Stimulated activated CD4-positive, alpha-beta T cell treated with anti-CD3 and anti-CD28 coated beads, Interleukin-4, amount 100 ng/mL, for 4 hours (primary cell): Measurements from ENCODE around the gene PGA5.

Experiments used
- DNase-seq, 2 experiments: peaks; one replicate each; pipeline ENCODE4 v3.0.0-alpha.2; 2020

PGA5 gene

DNA sequence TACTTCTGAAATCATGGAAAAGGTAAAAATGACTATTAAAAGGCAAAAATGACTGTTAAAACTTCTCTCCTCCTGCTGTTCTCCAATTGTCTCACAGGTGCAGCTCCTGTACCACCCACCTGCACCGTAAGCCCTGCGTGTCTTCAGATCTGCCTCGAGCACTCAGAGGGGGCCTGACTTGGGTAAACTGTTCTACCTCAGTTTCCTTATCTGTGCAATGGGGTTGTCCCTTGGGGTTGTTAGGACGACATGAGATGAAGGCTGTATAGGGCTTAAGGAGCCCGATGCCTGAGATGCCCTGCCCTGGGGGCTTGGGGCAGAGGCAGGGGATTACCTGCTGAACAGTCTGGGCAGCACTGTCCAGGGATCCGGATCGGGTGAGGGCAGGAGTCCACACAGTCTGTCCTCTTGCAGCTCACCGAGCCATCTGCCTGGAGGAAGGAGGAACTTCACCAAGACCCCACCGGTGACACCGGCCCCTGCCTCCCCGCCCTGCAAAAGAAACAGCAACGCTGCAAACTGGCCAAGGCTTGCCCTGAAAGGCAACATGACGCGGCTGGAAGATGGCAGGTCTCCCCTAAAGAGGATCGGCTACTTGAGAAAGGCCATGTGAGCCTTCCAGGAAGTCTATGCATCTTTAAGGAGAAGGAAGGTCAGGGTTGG is 27.7 kb downstream of the PGA5 start:
- no peak for DNase-seq

DNA sequence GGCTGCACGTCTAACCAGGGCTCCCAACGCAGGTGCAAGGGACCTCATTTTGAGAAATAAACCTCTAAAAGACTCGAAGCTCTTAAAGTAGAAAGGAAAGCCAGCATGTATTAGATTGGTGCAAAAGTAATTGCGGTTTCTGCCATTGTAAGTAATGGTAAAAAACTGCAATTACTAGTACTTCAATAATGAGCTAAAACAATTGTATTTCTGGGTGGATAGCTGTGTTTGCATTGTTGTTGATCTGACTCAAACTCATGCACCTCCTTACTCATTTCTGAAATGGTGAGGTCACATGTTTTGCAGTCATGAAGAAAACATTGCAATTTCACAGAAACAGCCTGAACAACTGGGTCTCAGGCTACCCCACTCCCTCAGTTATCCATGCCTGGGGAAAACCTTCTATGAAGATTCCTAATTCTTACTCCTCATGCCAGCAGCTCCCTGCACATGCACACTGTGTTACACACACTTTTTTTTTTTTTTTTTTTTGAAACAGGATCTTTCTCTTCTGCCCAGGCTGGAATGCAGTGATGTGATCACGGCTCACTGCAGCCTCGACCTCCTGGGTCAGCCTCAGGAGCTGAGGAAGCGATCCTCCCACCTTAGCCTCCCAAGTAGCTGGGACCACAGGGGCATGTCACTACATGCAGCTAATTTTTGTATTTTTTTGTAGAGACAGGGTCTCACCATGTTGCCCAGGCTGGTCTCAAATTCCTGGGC is 29.5 kb downstream of the PGA5 start:
- no peak for DNase-seq

DNA sequence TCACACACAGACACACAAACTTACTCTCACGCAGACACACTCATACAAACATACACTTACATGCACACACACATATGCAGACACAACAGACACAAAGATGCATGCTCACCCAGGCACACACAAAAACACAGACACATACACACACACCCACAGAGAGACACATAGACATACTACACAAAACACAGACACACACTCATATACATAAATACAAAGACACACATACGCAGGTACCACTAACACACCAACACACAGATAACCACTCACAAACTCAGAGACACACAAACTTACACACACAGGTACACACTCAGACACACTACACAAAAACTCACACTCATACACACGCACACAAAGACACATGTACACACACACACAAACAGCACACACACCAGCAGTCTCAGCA is 31.8 kb downstream of the PGA5 start:
- no peak for DNase-seq

DNA sequence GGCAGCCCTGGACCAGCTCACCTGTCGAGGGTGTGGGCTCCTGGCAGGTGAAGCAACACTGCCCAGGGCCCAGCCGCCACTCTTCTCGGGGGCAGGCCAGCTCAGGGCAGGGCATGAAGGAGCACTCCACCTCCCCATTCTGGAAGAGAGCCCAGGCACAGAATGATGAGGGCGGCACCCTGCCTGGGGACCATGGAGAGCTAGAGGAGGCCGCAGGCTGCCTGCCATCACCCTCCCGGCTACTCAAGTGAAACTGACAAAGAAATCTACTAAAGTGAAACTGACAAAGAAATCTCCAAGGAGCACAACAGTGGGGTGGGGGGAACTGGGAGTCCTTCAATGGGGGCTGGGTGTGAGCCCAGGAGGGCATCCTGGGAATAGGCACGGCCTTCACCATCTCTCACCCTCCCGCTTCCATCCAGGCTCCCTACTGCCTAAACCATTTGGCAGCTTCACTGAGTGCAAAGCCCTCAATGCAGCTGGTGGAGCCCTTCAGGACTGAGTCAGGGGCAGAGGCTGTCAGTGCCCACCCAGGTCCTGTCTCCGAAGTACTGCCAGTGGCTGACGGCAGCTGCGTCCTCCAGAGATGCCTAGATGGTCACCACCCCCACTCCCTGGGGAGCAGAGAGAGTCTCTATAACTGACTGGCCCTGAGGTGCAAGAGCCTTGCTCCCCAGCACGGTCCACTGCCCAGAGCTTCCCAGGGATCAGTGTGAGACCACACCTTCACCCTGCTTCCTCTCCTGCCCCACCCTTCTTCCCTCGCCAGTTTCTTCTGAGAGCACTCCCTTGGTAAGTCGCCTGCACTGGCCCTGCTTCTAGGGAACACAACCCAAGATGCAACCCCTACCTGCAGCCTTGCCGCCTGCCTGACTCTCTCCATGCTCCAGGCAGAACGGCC is 32.5 kb downstream of the PGA5 start:
- no peak for DNase-seq

DNA sequence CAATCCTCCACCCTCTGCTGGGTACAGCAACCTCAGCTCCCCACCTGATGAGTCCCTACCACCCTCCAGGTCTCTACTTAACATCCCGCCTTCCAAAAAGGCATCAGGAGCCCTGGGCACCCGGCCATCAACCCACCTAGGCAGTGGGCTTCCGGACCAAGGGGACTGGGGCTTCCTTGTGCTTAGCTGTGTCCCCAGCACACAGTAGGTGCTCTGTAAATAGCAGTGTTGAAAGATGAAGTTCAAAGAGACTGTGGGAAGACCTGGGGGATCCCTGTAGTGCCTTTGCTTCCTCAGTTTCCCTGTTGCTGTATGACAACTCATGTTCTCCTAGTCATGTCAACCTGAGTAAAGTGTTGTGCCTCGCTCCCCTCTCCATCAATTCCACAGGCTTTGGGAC is 33.1 kb downstream of the PGA5 start:
- no peak for DNase-seq

DNA sequence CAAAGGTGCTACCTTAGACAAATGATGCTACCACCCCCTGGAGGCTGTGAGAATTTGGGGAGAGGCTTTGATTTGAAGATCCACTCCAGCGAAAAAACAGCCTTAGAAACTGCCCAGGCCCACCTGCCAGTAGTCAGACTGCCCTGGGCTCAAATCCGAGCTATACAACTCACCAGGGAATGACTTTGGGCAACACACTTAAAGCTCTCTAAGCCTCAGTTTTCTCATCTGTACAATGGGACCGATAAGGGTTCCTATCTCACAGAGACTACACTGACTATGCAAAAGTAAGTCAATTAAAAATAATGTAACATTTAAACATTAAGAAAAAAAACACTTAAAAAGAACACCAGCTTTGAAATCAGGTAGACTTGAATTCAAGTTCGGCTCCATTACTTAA is 34.2 kb downstream of the PGA5 start:
- no peak for DNase-seq

- DNase-seq, result no peak
These were observed 36.4 kb downstream of the PGA5 start for GRCh38 chr11:61277186-61278000.

GRCh38 chr11:61278001-61278470 is 37.1 kb downstream of the PGA5 start:
- DNase-seq, result no peak

DNA sequence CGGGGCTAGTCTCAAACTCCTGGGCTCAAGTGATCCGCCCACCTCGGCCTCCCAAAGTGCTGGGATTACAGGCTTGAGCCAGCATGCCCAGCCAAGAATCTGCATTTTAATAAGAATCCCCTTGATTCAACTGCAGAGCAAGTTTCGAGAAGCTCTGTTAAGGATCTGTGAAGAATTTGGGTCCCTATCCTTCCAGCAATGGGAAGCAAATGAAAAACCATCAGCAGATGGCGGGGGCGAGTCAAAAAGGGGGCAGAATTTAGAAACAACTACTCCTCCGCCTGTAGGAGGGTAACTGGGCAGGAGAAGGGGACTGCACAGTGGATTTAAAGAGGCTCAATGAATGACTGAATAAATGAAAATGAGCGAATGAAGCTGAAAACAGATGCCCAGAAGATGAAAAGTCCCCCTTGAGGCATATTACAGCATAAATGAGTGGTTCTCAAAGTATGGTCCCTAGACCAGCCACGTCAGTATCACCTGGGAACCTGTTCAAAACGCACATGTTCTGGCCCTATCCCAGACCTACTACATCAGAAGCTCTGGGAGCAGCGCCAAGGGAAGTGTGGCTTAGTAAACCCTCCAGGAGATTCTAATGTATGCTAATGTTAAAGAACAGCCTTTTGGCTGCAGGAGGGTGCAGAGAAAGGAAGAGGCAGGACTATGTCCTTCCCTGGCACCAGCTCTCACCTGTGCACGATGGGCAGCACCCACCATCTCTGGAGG is 39.1 kb downstream of the PGA5 start:
- no peak for DNase-seq

GRCh38 chr11:61280883-61281580 is 40.1 kb downstream of the PGA5 start:
- no peak for DNase-seq

DNA sequence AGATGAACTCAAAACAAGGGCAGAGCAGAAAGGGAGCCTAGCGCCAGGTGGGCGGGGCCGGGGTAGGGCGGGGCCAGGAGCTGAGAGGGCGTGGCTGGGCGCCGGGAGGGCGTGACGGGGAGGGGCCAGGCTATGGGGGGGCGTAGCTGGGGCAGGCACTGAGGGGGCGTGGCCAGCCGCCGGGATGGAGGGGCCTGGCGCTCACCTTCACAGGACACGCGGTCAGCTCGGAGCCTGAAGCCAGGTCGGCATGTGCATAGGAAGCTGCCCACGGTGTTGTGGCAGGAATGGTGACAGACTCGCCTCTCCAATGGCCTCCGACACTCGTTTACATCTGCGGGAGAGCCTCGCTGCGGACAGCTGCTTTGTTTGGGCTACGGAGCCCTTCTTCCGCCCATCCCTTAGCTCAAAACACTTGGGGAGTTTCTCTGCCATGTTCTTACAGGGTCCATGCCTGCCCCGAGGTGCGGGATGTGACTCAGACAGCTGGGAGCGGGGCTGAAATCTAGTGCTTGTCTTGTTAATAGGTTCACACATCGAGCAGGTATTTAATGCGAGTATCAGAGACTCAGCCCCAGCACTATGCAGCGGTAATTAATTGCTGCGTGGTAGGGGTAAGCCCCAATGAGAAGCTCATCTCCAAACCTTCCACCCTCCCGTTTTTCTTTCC is 40.7 kb downstream of the PGA5 start:
- DNase-seq, result peak in 1 of 2 experiments; percentile 29

GRCh38 chr11:61283613-61284012 is 42.6 kb downstream of the PGA5 start:
- DNase-seq, result no peak

- DNase-seq, result no peak
These were observed 46.5 kb downstream of the PGA5 start for GRCh38 chr11:61287338-61287977.

DNA sequence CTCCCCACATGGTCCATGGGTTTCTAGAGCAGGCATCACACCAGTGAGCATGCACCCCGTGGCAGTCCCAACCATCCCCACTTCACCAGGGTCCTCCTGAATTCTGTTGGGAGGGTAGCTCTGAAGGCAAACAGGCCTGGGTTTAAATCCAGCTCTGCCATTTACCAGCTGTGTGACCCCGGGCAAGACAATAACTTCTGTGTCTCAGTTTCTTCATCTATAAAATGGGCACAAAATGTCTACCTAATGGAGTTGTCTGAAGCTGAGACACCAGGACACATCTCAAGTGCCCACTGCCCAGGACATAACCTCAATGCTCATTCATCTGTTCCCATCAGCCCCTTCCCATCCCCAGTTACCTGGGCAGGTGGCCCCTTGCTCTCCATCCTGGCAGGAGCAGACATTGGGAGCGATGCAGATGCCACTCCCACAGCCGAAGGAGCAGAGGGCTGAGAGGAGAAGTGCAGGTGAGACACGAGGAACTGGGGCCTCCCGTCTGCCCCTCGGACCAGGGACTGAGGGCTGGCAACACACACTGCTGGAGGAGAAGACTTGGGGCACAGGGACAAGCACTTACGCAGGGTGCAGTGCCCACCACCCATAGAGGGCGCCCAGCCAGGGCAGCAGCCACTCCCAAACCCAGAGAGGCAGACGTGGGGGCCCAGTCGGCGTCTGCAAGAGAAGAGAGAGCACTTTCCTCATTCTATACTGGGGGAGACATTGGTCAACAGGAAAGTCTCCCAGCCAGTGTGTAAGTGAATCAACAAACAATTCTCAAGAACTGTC is 50.1 kb downstream of the PGA5 start:
- no peak for DNase-seq

DNA sequence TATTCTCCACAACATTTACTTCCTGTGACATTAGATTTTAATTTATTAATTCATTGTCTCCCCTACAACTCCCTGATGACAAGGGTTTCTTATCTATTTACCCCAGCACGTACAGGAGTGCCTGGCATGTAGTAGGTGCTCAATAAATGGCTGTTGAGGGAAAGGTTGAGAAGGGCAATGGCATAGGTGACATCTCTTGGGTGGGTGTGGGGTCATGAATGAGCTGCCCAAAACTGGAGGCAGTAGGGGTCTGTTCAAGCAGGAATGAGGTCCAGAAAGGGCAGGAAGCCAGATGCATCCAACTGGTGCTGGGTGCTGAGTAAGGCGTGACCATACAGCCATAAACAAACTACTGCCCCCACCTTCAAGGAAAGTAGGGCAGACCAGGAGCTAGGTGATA is 51.4 kb downstream of the PGA5 start:
- no peak for DNase-seq

DNA sequence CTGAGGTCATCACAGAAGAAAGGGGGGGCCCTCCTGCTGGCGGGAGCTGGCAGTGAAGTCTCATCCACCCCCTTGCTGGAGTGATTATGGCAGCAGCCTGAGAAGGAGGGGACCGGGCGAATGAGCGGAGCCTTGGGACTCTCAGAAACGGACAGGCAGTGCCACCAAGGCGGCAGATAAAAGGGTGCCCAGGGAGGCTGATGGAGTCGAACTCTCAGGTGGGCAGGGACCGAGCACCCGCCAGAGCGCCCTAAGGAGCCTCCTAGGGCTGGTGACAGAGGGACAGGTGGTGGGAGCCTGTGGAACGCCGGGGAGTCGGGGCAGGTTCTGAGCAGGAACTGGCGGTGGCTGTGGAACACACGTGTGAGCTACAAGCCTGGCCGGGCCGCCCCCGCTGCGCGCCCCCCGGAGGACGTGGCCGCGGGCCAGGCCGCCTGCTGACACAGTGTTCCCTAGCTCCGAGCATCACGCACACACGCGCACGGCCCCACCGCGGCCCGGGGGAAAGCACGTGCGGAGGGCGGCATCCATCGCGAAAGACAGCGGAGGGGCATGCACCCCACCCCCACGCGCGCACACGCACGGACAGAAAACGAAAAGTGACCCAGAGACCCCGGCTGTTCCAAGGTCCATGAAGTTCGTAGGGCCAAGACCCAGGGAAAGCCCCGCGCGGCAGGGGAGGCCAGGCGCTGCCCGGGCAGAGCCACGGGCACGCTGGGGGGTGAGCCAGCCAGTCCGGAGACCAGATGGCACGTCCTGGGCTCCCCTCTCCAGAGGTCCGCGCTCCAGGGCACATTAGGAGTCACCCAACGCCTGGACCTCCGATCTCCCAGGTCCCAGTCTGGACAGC is 53.1 kb downstream of the PGA5 start:
- peak; percentile 56 to 57 for DNase-seq

- DNase-seq, result peak; percentile 72 to 76
These were observed 54.0 kb downstream of the PGA5 start, which contains the start of gene VWCE for GRCh38 chr11:61294717-61295595. VWCE (minus strand) TSS chr11:61295316; CDS start chr11:61295037, 279 bp downstream.
